SK-N-SH (cell line): Measurements from ENCODE around the gene ZNF267.
A peak's percentile ranks its signal among the peaks of the same experiment; 100 is the strongest.
"Not testable (repeated sequence)": the region's sequence is repeated elsewhere in the genome, so short reads cannot be mapped to it uniquely, and the experiment has no call there.

Experiments used
- CHD2 ChIP-seq: fragments of 150-350 bp; IDR thresholded peaks from 2 replicates; pipeline ENCODE4 v1.6.1; 2018; ENCODE audit warnings: low read length; ENCODE audit not compliant: partially characterized antibody
- EP300 ChIP-seq, 2 experiments: IDR thresholded peaks; 2 replicates each; pipeline versions ENCODE4 v1.4.0 to v1.6.1; 2012; ENCODE audit warnings: borderline replicate concordance in 1 of 2, low read depth in 1 of 2, low read length in 1 of 2
- FOXJ3 ChIP-seq: sonication (generic); formaldehyde crosslinking; IDR thresholded peaks from 2 replicates; pipeline ENCODE4 v1.5.1; 2020; ENCODE audit warnings: mild to moderate bottlenecking, missing genetic modification reagents
- POLR2AphosphoS5 ChIP-seq: IDR thresholded peaks from 2 replicates; pipeline ENCODE4 v1.6.1; 2012; ENCODE audit warnings: low read depth, low read length
- RAD21 ChIP-seq: IDR thresholded peaks from 2 replicates; pipeline ENCODE4 v1.6.1; 2012; ENCODE audit warnings: mild to moderate bottlenecking, low read length
- RFX5 ChIP-seq: IDR thresholded peaks from 2 replicates; pipeline ENCODE4 v1.6.1; 2012; ENCODE audit warnings: mild to moderate bottlenecking, improper control_type of control experiment, low read length
- SIN3A ChIP-seq: IDR thresholded peaks from 2 replicates; pipeline ENCODE4 v1.6.1; 2012; ENCODE audit warnings: low read depth, mild to moderate bottlenecking, low read length, moderate library complexity, borderline replicate concordance
- SMC3 ChIP-seq: IDR thresholded peaks from 2 replicates; pipeline ENCODE4 v1.6.1; 2012; ENCODE audit warnings: low read depth, low read length, improper control_type of control experiment
- TF ChIP-seq, protein P1 (sequence below): IDR thresholded peaks from 2 replicates; pipeline ENCODE4; 2012
- TF ChIP-seq, protein P2 (sequence below): fragments of 200-600 bp; sonication (generic); IDR thresholded peaks from 2 replicates; pipeline ENCODE4 v1.6.1; 2017; ENCODE audit warnings: antibody characterized with exemption, mild to moderate bottlenecking, moderate library complexity

DNA sequence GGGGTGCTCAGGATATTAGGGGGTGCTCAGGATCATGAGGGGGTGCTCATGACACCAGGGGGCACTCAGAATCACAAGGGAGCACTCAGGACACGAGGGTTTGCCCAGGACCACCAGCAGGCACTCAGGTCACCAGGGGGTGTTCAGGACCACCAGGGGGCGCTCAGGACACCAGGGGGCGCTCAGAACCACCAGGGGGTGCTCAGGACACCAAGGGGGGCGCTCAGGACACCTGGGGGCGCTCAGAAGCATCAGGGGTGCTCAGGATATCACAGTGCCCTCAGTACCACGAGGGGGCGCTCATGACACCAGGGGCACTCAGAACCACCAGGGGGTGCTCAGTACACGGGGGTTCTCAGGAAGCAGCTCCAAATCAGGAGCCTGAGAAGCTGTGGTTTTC lies 82.6 kb downstream of the ZNF267 start:
- not testable (repeated sequence) for TF ChIP-seq RFX5; EP300 (IDR thresholded peaks at IDR 0.05; ENCODE audit: borderline replicate concordance in 1 of 2, low read depth in 1 of 2, low read length in 1 of 2); POLR2AphosphoS5; SMC3; FOXJ3 (CRISPR knock-in tag); CHD2; SIN3A; RAD21
- TF ChIP-seq, protein P1, sequence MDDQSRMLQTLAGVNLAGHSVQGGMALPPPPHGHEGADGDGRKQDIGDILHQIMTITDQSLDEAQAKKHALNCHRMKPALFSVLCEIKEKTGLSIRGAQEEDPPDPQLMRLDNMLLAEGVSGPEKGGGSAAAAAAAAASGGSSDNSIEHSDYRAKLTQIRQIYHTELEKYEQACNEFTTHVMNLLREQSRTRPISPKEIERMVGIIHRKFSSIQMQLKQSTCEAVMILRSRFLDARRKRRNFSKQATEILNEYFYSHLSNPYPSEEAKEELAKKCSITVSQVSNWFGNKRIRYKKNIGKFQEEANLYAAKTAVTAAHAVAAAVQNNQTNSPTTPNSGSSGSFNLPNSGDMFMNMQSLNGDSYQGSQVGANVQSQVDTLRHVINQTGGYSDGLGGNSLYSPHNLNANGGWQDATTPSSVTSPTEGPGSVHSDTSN = not testable (repeated sequence)
- TF ChIP-seq, protein P2, sequence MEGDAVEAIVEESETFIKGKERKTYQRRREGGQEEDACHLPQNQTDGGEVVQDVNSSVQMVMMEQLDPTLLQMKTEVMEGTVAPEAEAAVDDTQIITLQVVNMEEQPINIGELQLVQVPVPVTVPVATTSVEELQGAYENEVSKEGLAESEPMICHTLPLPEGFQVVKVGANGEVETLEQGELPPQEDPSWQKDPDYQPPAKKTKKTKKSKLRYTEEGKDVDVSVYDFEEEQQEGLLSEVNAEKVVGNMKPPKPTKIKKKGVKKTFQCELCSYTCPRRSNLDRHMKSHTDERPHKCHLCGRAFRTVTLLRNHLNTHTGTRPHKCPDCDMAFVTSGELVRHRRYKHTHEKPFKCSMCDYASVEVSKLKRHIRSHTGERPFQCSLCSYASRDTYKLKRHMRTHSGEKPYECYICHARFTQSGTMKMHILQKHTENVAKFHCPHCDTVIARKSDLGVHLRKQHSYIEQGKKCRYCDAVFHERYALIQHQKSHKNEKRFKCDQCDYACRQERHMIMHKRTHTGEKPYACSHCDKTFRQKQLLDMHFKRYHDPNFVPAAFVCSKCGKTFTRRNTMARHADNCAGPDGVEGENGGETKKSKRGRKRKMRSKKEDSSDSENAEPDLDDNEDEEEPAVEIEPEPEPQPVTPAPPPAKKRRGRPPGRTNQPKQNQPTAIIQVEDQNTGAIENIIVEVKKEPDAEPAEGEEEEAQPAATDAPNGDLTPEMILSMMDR = peak; percentile 42
